ENCODE results near the gene HAPLN2. TPM values are rescaled to one million over a fixed set of nuclear protein-coding genes. Genes with fewer than 3 reads are reported as not detected.

Gene HAPLN2
- total RNA-seq, 1 experiment from 2014 or later = 1.2 TPM

- TF ChIP-seq ATF2 (CRISPR knock-in tag; IDR thresholded peaks at IDR 0.05; ENCODE audit: borderline replicate concordance, low read depth) = no peak
Observed at GRCh38 chr1:156643049-156643777, 24.0 kb downstream of the HAPLN2 start (continued).

GRCh38 chr1:156643778-156644092 is 24.5 kb downstream of the HAPLN2 start:
- Mint-ChIP-seq H3K4me3 (no peak overlapping the region), H3K9me3 (no peaks in the 10 kb centered on the region), H3K27ac (no peak overlapping the region), H3K36me3 (no peaks in the 10 kb centered on the region), H3K27me3 (ENCODE audit: low read depth) (peaks cover 100% of the 10 kb centered on the region), H3K4me1 (peaks cover 29% of the 10 kb centered on the region)
- POLR2A ChIA-PET = interaction anchor here (1.2 to 1.7 kb wide), 2 partner anchors 13 to 19 kb away, joined by 3 to 8 read pairs; no protein-coding TSS in a partner anchor
- DNase-seq (ENCODE audit: low spot score) (no peak), ATAC-seq (no peak)
- CTCF ChIA-PET = interaction anchor here (1.2 to 12.1 kb wide), 13 partner anchors 11 to 267 kb away, joined by 3 to 180 read pairs (median 20); partner anchors contain the start of genes HAPLN2 and NES
- TF ChIP-seq IRF1 (CRISPR knock-in tag; IDR thresholded peaks at IDR 0.05) (no peak), TCF7 (CRISPR knock-in tag; IDR thresholded peaks at IDR 0.05; ENCODE audit: low read depth) (no peak), SOX15 (CRISPR knock-in tag; IDR thresholded peaks at IDR 0.05) (no peak), GABPB1 (CRISPR knock-in tag; IDR thresholded peaks at IDR 0.05) (no peak), EMX1 (CRISPR knock-in tag; IDR thresholded peaks at IDR 0.05) (no peak)

- no peak for DNase-seq (ENCODE audit: low spot score)
- H3K4me1 Mint-ChIP-seq = peaks cover 29% of the 10 kb centered on the region
- POLR2A ChIA-PET = interaction anchor here (1.2 kb wide), 1 partner anchor 13 kb away, joined by 3 read pairs; no protein-coding TSS in a partner anchor
- H3K36me3 Mint-ChIP-seq = no peaks in the 10 kb centered on the region
- H3K27ac Mint-ChIP-seq = no peak overlapping the region
- no peak for ATAC-seq
- H3K4me3 Mint-ChIP-seq = no peak overlapping the region
- H3K27me3 Mint-ChIP-seq (ENCODE audit: low read depth) = peaks cover 99% of the 10 kb centered on the region
- CTCF ChIA-PET = interaction anchor here (1.0 to 12.1 kb wide), 12 partner anchors 11 to 266 kb away, joined by 3 to 180 read pairs (median 21); partner anchors contain the start of genes HAPLN2 and NES
- no peaks in the 10 kb centered on the region for H3K9me3 Mint-ChIP-seq
- TF ChIP-seq PRRX2 (CRISPR knock-in tag; IDR thresholded peaks at IDR 0.05) = no peak
- no peak for TF ChIP-seq ATF2 (CRISPR knock-in tag; IDR thresholded peaks at IDR 0.05; ENCODE audit: borderline replicate concordance, low read depth)
- TF ChIP-seq CREB1 (CRISPR knock-in tag; IDR thresholded peaks at IDR 0.05) = no peak
- TF ChIP-seq ZBTB21 (CRISPR knock-in tag; IDR thresholded peaks at IDR 0.05; ENCODE audit: borderline replicate concordance) = no peak
- no peak for TF ChIP-seq CTCF (IDR thresholded peaks at IDR 0.05)
- TF ChIP-seq SMAD4 (CRISPR knock-in tag; IDR thresholded peaks at IDR 0.05) = no peak
- TF ChIP-seq ELF4 (CRISPR knock-in tag; IDR thresholded peaks at IDR 0.05; ENCODE audit: low read depth) = no peak
- no peak for TF ChIP-seq AR (CRISPR knock-in tag; IDR thresholded peaks at IDR 0.05)
- no peak for TF ChIP-seq MXD4 (CRISPR knock-in tag; IDR thresholded peaks at IDR 0.05; ENCODE audit: borderline replicate concordance)
- TF ChIP-seq E2F4 (CRISPR knock-in tag; IDR thresholded peaks at IDR 0.05; ENCODE audit: borderline replicate concordance, low read depth) = no peak
- no peak for TF ChIP-seq PRDM15 (CRISPR knock-in tag; IDR thresholded peaks at IDR 0.05)
Observed at GRCh38 chr1:156644146-156644545, 24.9 kb downstream of the HAPLN2 start.
